Measurements from ENCODE around the gene NXNL2.
A peak's percentile ranks its signal among the peaks of the same experiment; 100 is the strongest.

NXNL2 gene

DNA sequence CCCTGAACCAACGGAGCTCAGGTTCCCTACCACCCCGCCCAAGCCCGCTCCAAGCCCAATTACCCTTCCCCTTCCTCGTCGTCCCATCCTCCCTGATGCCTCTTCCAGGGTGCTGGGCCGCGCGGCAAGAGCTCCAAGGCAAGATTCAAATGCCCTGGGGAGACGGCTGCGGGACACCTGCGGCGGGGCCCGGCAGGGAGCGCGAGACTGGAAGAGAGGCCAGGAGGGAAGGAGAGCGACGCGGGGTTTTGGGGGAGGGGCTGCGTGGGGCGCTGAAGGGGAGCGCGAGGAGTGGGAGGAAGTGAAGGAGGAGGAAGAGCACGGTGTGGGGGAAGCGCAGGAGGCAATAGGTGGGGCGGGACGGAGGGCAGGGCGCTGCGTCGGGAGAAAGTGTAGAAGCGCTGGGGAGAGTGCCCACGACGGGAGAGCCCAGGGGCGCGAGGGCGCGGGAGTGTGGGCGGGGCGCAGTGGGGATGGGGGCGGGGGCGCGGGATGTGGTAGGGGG, 975 bp upstream of the NXNL2 start:
- peak in 1 of 2 experiments; percentile 5 for DNase-seq

DNA sequence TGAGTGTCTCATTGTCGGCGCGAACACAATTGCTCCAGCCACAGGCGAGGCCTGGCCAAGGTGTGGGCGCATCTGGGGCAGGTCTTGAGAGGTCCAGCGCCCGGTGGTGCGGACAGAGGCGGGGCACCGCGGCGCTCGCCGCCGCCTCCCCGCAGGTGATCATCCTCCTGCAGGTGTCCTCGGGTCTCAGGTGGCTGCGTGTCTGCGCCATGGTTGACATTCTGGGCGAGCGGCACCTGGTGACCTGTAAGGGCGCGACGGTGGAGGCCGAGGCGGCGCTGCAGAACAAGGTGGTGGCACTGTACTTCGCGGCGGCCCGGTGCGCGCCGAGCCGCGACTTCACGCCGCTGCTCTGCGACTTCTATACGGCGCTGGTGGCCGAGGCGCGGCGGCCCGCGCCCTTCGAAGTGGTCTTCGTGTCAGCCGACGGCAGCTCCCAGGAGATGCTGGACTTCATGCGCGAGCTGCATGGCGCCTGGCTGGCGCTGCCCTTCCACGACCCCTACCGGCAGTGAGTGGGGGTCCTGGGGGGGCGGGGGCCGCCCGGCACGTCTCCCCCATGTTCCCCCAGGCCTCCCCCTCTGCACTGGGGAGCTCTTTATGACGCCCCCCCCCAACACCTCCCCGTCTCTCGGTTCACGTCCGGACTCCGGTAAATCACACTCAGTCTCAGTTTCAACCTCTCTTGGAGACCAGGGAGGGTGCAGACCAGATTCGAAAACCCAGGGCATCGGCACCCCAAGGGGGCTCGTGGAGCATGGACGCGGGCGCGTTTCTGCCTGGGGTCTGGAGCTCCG, 446 bp downstream of the NXNL2 start:
- DNase-seq, result peak; percentile 9 to 13

DNA sequence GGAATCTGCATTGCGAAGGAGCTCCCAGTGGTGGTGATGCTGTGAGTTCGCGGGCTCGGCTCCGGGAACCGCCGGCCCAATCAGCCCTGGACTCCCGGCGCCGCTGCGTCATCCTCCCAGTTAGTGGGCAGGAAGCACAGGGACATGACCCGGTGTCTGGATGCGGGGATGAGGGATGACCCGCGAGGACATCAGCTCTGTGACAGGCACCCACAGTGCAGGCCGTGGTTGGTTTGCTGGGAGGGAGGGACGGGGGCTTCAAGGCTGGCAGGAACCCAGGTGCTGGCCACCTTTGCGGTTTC, 996 bp downstream of the NXNL2 start:
- DNase-seq, result no peak

DNA sequence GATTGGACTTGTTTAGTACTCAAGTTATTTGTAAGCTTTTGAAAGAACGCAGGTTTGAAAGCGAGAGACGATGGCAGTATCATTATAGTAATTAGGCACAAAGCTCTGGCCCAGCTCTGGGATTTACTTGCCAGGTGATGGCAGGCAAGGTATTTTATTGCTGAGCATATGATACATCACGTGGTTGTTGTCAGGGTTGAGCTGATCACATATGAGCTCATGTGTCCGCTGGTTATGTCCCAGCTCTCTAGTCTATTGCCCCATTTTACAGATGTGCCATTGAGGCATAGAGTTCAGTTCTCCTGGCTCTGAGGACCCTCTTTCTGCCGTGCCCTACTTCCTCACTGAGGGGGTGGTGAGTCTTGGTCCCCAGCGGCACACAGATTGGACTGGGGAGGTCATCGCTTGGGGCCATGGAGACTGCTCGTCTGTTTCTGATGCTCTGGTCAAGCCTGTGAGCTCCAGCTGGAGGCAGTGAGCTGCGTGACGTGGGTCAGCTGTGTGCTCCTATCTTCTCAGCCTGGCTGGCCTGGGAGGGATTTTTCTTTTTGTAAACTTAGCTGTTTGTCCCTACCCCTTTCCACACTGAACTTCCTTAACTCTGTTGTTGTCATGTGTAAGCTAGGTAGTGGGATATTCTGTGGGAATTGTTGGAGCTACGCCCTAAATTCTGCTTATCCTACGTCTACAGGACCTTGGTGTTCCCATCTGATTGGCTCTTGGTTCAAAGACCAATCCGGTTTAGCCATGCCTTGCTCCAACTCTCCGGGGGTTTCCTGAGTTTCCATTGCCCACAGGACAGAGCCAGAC, 2.2 kb downstream of the NXNL2 start:
- DNase-seq, result no peak

DNA sequence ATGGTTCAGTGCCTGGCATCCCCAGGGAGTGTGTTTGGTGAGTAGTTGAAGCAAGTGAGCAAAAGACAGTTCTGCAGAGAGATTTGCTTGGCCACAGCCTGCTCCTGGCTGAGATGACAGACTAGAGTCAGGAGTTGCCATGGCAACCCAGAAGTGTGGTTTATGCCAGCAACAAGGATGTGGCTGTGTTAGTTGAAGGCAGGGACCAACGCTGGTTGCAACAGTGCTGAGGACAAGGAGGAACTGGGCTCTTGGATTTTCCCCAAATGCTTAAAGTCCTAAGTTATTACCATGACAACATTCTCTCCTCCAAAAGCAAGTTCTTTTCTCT, 2.7 kb downstream of the NXNL2 start:
- no peak for DNase-seq

DNA sequence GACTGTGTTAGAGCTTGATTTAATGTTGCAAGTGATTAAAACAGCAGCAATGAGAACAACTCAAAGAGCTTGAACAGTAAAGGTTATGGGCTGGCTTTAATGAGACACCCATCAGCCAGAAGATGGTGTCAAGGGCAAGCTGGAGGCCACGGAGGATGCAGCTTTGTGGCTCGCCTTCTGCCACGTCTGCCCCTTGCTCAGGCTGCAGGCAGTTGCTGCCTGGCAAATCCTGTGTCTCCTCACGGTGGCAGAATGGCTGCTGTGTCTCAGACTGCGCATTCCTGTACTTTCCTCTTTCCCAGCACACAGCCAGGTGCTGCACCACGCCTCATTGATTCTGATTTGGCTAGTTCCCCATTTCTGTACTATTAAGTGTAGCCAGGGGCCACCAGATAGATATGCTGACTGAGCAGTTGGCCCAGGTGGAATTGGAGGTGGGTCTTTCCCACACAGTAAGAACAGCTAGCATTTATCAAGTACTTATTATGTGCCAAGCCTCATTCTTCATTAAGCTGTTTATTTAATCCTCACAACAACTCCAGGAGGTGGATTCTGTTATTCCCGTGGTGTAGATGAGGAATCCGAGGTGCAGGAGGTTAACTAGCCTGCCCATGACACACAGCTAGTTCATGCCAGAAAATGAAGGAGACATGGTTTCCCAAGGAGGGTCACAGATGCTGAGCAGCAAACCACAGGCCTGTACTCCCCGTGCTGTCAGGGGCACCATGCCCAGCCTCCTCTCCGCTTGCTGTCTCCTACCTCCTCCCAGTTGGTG, 3.5 kb downstream of the NXNL2 start:
- DNase-seq, result no peak

DNA sequence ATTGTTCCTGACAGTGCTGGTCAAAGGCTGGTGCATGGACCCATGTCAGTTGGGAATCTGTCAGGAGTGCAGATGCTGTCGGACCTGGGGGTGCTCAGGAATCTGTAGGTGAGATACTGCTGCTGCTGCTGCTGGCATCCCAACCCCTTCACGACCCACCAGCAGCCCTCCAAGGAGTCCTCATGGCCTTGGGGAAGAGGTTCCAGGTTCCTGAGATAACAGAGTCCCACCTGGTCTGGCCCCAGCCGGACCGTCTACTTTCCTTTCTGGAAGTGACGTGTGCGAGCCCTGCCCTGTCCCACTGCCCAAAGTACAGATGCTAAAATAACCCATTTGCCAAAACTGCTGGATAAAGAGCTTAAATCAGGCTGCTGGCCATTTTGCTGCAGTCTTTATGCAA, 4.3 kb downstream of the NXNL2 start:
- no peak for DNase-seq

DNA sequence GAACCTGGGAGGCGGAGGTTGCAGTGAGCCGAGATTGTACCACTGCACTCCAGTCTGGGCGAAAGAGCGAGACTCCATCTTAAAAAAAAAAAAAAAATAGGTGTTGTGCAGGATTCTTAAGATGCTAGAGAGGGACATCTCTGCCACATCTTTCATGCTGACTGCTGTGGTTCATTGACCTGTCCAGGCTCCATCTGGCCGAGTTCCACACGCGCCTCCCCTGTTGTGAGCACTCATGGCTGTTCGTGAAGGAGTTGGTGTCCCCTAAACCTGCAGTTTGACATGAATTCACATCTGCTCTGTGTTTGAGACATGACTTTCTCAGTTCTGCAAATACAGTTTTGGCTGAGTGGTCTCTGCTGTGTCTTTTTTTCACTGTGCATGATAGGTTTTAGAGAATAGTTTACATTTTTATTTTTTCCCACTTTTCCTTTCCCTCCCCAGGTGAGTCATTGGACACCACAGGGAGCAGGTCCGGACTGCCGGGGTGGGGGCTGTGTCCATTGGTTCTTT, 5.3 kb downstream of the NXNL2 start:
- DNase-seq, result no peak

DNA sequence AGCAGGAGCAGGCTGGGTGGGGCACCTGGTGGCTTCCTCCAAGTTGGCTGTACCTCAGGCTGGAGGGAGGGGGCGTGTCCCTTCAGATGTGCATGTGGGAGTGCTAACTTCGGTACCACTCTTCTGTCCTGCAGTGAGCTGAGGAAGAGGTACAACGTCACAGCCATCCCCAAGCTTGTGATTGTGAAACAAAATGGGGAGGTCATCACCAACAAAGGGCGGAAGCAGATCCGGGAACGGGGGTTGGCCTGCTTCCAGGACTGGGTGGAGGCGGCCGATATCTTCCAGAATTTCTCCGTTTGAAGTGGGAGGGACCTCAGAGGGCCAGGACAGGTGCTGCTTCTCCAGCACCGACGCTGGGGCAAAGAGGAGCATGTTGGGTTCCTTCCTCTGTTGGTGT, 9.3 kb downstream of the NXNL2 start:
- DNase-seq, result no peak

DNA sequence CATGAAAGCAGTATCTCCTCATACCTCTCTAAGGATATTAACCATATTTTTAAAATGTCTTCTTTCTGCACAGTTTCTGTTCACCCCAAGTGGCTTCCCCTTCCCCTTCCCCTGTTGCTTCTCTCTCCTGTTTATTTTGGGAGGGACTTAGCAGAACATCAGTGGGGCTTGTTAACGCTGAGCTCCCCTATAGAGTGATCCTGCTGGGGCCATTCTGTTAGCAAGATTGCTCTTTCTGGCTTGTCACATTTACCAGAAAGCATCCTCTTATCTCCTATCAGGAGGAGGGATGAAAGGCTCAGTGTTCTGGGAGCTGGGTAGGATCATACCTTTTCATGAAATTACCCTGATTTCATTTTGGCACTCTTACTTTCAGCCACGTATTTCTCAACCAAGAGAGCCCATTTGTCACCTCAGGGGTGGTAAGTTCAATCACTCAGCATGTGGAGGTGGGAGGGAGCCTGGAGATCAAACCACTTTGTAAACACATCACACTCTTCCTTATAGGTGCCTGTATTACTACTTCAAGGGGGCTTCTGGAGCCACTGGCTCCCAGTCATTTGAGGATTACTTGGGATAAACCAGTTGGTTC, 16.7 kb downstream of the NXNL2 start:
- DNase-seq, result no peak

DNA sequence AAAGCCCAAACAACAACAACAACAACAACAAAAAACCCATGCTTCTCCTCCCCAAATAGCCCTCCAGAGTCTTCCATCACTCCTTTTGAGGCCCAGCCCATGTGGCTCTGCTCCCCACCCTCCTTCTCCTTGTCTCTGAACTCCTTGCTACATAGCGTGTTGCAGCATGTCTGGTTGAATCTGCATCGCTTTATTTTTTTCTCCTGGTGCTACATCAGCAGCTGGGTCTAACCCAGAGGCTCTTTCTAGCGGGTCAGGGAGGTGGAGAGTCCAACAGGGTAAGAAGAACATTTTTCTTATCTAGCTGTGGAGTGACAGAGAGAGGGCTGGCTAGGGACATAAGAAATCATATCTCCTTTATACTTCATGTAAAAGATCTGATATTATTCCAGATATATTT, 18.4 kb downstream of the NXNL2 start:
- DNase-seq, result no peak

DNA sequence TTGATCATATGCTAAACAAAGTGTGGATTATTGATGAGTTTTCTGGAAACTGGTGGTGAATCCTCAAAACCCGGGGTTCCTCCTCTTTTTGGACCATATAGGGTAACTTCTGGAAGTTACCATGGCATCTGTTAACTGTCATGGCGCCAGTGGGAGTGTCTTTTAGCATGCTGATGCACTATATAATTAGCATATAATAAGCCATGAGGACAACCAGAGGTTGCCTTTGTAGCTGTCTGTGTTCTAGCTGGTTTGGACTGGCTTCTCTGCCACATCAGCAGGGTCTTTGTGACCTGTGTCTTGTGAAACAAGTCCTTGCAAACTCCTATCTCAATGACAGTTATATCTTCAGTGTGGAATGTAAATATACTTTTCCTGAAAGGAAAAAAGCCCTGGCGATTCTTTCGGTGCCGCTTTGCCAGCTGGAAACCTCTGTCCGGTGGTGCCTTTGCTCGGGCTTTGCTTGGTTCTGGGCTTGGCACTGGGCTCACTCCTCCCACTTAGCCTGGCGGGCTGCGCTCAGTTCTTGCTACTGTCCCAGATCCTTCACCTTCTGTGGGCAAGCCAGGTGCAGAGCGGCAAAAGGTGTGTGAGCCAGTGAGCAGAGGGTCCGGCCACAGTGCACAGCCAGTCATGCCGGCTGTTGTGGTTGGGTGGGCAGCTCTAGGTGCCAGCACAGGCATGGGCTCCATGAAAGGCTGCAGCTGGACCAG, 20.4 kb downstream of the NXNL2 start:
- no peak for DNase-seq

DNA sequence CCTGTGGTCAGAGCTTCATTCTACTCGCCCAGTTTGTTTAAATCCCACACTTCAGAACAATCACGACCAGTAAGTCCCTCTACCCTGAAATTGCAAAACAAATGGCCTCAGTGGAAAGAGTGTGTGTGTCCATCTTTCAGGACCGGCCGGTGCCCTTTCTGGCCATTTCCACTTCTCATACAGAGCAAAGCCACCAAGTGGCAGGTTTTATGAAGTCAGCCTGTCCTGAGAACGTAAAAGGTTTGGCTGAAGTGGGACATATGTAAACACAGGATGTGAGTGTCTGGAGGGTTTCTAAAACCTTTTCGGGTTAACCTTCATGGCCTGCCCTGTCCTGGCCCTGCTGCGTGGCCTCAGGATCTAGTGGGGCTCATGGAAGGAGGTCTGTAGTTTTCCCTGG, 24.7 kb downstream of the NXNL2 start:
- no peak for DNase-seq

DNA sequence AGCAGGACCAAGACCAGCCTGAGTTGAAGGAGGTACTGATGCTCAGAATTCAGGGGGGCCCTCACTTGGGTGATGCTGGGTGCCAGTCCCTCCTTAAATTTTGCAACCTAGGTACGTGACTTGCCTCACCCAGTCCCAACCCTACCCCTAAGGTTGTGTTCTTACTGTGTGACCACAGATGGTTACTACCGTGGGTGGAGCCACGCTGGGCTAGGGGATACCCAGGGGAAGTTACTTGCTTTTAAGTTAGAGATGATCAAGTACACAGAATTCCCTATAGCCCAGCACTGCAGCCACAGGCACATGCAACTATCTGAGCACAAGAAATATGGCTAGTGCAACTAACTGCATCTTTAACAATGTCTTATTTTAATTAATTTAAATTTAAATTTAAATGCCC, 32.9 kb downstream of the NXNL2 start:
- DNase-seq, result no peak

DNA sequence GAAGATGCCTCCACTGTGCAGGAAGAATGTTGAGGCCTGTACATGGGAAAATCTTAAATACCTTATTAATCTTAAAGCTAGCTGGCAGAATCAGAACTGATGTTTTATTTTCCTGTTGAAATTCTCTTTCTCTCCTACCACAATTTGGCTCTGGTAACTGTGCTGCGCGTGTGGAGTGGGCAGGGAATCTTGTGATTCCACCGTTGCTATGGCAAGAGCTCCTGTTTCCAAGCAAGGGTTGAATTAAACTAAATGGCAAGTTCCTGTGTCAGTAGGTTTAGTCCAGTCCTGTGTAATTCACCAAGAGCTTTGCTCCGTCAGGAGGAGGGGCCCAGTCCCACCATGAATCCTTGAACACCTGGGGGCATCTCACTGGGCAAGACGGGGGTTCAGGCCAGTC, 36.4 kb downstream of the NXNL2 start:
- DNase-seq, result no peak

DNA sequence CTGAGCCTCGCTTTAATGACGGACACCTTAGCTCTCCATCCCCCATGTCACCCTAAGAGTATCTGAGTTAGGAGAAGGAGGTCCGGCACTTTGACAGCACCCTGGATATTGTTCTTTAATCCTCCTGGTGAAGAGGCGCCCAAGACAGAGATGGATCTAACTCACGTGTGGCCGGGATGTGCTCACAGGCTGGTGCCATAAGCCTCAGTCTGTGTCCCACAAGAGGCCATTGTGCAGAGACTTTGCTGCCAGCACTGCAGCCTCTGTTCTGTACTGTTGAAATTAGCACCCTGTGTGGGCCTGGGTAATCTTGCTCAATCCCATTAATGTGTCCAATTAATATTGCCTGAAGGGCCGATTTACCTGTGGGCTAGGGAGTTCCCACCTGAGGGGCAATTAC, 37.7 kb downstream of the NXNL2 start:
- no peak for DNase-seq

DNA sequence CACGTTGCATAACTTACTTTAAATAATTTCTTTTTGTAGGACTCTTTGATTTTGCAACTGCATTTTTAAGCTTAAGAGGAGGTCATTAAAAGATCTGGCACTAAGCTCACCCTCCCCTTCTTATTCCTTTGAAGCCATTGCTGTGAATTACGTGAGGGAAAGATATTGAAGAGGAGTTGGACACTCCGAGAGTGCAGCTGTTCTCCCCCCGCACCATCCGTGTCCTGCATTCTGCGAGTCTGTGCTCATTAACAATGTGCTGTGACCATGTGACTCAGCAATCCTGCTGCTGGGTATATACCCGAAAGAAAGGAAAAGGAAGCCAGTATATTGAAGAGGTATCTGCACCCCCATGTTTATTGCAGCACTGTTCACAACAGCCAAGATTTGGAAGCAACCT, 40.0 kb downstream of the NXNL2 start:
- no peak for DNase-seq

DNA sequence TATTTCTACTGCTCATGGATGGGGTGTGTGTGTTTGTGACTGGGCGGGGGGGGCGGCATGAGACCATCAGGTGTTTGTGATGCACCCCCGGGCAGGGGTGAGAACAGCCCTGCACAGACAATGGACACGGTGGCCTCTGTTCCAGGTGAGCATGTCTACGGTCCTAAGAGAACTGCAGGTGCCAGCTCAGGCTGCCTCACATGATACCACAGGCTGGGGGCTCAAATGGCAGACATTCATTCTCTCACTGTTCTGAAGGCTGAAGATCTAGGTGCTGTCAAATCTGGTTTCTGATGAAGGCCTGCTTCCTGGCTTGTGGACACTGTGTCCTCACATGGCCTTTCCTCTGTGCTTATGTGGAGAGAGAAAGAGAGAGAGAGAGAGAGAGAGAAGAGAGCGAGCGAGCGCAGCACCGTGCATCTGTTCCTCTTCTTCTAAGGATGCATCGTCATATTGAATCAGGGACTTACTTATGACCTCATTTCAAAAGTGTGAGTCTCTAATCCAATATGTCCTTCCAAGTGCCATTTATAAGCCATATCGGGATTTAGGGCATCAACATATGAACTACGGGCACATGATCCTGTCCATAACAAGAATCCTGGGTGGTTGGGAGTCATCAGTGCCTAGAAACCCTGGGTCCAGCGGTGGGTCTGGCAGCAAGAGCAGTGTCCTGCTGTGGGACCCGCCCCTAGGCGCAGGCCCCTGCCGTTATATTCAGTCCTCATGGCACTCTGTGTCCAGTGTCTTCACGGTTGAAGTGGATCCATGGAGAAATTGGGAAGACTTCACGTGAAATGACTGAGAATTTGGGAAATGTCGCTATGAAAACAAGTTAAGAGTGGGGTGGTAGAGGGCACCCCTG, 42.5 kb downstream of the NXNL2 start:
- DNase-seq, result no peak

DNA sequence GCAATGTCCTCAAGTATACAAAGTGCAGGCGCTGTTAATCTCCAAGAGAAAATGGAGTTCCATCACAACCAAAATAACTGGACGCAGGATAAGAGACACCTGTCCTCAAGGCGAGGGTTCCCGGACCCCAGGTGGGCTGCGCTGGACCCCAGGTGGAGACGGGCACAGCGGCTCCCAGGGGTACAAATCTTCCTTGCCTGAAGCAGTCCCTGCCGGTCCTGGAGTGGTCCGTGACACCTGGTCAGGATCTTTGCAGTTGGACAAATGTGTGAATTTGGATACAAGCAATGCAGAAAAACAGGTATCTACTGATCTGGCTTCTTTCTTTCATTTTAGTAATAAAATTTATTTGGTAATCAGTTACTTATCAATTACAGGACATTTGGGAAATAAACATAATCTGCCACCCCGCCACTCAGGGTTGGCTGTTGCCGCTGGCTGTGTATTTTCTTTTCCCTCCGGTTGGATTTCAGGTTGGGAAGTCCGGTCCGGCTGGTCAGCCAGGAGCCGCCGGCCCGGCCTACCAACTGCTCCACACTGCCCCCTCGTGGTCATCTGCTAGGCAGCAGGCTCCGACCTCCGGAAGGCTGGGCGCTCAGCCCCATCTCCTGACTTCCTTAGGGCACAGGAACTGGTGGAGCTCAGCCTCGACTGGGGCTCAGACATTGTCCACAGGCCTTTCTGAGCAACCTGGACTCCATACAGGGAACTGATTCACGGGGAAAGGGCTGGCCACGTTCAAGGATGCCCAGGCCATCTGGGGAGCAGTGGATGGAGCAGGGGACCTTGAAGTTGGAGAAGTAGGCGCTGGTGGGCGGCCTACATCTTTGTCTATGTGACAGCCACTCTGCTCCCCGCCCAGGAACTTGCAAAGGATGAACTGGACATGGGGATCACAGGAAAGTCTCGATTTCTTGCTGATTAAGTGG, 43.4 kb downstream of the NXNL2 start:
- DNase-seq, result peak; percentile 26 to 66

DNA sequence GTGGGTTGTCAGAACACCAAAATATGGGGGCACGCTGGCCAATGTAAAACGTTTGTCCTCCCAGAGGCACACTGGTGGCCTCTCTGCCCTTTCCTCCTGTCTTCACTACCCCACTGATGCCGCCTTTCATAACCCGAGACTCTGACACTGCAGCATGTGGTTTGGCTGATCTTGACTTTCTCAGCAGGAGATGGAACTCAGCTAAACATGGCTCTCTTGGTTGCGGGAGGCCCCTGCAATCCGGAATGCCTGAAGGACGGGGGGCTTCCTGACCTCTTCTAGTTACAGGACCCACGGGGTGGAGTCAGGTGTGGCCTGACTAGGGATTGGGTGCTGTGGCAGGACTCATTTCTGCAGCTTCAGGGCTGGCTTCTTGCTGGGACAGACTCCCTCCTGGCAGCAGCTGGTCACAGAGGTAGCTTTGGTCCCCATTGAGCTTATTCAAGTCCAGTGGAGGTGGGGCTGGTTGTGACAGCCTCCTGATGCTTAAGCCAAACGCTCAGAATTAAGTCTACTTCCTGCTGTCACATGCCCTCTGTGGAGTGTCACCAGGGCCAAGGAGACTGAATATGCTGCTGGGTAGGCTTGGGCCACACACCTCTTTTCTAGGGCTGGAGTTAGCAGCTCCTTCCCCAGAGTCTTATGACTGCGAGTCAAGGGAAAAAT, 44.2 kb downstream of the NXNL2 start:
- DNase-seq, result no peak
